Forelimb muscle (tissue), 1 donor: ENCODE measurements around the gene ZNF157. TPM values are rescaled to one million over a fixed set of nuclear protein-coding genes. Genes with fewer than 3 reads are reported as not detected.

ENCODE experiments used
- DNase-seq: peaks from one replicate; pipeline ENCODE4 v3.0.0-alpha.2; 2013; ENCODE audit warnings: low read depth
- polyA plus RNA-seq: library from polyadenylated mRNA; unstranded; fragments of 120-200 nt; gene quantifications from one replicate; pipeline ENCODE4 v1.2.1, GENCODE V29; 2013; ENCODE audit not compliant: insufficient read length

The ZNF157 gene
- polyA plus RNA-seq, 1 donor: 0.35 TPM

DNA sequence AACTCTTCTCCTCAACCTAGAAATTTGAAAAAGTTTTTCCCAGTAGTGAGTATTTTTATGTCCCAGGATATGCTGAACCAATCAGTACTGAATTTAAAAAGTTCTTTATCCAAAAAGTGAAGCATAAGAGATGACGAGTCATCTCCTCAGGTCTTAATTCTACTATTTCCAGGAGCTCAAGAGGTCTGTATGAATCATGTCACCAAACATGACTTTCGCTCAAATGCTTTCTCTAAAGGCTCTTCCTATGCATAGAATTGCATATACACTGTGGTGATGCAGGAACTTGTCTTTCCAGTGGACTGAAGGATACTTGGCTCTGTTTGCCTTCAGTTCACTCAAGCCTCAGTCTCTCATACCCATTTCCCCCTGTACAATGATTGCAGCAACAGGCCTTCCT is 76.6 kb downstream of the ZNF157 start:
- DNase-seq: no peak

DNA sequence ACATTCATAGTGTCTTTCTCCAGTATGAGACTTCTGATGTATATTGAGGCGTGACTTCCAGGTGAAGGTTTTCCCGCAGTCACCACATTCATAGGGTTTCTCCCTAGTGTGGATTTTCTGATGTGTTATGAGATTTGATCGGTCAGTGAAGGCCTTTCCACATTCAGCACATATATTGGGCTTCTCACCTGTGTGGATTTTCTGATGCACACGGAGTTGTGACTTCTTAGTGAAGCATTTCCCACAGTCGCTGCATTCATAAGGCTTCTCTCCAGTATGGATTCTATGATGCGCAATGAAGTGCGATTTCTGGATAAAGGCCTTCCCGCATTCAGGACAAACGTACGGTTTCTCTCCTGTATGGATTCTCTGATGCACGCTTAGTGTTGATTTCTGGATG is 77.2 kb downstream of the ZNF157 start:
- DNase-seq: no peak

DNA sequence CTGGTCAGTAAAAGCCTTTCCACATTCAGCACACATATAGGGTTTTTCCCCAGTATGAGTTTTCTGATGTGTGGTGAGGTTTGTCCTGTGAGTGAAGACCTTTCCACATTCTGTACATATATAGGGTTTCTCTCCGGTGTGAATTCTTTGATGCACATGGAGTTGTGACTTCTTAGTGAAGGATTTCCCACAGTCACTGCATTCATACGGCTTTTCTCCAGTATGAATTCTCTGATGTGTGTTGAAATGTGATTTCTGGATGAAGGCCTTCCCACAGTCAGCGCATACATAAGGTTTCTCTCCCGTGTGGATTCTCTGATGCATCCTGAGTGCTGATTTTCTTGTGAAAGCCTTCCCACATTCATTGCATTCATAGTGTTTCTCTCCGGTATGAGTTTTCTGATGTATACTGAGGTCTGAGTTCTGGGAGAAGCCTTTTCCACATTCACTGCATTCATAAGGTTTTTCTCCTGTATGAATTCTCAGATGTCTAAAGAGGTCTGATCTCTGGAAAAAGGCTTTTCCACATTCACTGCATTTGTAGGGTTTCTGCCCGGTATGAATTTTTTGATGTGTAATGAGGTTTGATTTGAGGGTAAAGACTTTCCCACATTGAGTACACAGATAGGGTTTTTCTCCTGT is 77.9 kb downstream of the ZNF157 start:
- no peak for DNase-seq

DNA sequence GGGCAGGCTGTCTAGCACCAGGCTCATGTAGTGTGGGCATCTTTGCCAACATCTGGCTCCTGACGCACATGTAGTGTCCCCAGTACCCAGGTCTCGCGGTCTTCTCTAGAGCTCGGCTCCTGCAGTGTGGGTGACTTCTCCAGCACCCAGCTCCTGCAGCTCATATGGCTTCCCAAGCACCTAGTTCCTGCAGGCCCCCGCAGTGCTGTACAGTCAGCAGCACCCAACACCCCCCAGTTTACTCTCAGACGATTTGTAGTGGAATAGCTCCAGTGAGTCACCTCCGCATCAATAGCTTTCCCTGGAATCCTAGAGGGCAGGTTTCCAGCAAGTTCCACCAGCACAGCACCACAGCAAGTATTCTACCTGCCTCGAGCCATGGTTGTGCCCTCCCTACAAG is 81.7 kb downstream of the ZNF157 start:
- no peak for DNase-seq

DNA sequence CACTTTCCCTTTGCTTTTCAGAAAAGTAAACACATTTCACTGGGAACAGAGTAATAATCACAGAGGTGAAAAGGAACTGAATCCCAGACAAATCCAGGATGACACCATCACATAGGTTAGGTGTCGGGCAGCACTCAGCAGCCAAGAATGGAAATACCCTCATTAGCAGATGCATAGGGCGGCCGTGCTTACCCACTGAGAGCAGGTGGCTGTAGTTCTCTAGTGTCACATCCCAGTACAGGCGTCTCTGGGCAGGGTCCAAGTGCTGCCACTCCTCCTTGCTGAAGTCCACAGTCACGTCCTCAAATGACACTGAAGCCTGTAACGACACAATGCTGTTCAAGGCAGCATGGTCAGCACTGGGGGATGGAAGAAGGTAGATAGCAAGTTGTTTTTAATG is 85.7 kb downstream of the ZNF157 start:
- DNase-seq: no peak

DNA sequence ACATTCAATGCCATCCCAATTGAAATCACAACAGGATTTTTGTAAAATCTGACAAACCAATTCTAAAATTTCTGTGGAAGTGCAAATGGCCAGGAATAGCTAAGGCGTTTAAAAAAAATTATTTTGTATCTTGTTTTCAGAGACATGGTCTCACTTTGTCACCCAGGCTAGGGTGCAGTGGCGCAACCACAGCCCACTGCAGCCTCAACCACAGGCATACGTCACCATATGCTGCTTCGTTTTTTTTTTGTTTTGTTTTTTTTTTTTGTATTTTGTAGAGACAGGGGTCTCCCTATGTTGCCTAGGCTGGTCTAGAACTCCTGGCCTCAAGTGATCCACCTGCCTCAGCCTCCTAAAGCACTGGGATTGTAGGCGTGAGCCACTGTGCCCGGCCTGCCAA is 88.2 kb downstream of the ZNF157 start:
- no peak for DNase-seq

DNA sequence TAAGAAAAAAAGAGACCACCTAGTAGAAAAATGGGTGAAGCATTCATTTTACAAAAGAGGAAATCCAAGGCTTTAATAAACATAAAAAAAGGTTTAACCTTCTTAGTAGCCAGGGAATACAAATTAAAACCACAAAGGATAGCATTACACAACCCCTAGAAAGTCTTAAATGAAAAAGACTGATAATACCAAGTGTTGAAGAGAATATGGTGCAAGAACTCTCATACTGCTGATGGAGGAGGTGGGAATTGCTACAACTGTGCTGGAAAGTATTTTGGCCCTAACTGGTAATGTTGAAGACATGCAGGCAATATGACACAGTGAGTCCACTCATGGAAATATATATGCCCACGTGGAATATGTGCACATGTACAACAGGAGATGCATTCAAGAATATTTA is 90.2 kb downstream of the ZNF157 start:
- no peak for DNase-seq

Other genes with a start within 250 kb of the ZNF157 start
- gene NDUFB11, start 225.9 kb upstream of the ZNF157 start, polyA plus RNA-seq: 95.9 TPM
- 31.9 TPM for gene RBM10, start 225.4 kb upstream of the ZNF157 start, polyA plus RNA-seq
- 145 TPM for gene UBA1, start 176.7 kb upstream of the ZNF157 start, polyA plus RNA-seq
- gene CDK16, start 151.9 kb upstream of the ZNF157 start, polyA plus RNA-seq: 111 TPM
- 94.3 TPM for gene USP11, start 137.6 kb upstream of the ZNF157 start, polyA plus RNA-seq
- 10.2 TPM for gene ZNF41, start 112.6 kb downstream of the ZNF157 start, polyA plus RNA-seq
- 45.0 TPM for gene ARAF, start 190.6 kb downstream of the ZNF157 start, polyA plus RNA-seq
- gene TIMP1, start 211.9 kb downstream of the ZNF157 start, polyA plus RNA-seq: 115 TPM
- 11.6 TPM for gene SYN1, start 249.3 kb downstream of the ZNF157 start, polyA plus RNA-seq